Mucosa of stomach (tissue), 1 donor: ENCODE measurements around the gene DGAT2L6.

Experiments
- H3K27me3 ChIP-seq: one replicate; pipeline ENCODE4 v1.7.0; 2013; ENCODE audit warnings: mild to moderate bottlenecking, low read length; ENCODE audit not compliant: control insufficient read depth, insufficient read depth
- H3K36me3 ChIP-seq: one replicate; pipeline ENCODE4 v1.7.0; 2013; ENCODE audit warnings: low read length; ENCODE audit not compliant: control insufficient read depth, insufficient read depth
- H3K4me1 ChIP-seq: one replicate; pipeline ENCODE4 v1.7.0; 2013; ENCODE audit warnings: mild to moderate bottlenecking, low read length; ENCODE audit not compliant: control insufficient read depth, insufficient read depth
- H3K4me3 ChIP-seq: one replicate; pipeline ENCODE4 v1.7.0; 2013; ENCODE audit warnings: low read length
- H3K9ac ChIP-seq: one replicate; pipeline ENCODE4 v1.7.0; 2013; ENCODE audit warnings: mild to moderate bottlenecking, low read length, moderate library complexity
- H3K9me3 ChIP-seq: one replicate; pipeline ENCODE4 v1.7.0; 2013; ENCODE audit warnings: mild to moderate bottlenecking, low read length, moderate library complexity; ENCODE audit not compliant: control insufficient read depth
- donor health status: Pancreatic carcinoma.

DGAT2L6 gene, protein sequence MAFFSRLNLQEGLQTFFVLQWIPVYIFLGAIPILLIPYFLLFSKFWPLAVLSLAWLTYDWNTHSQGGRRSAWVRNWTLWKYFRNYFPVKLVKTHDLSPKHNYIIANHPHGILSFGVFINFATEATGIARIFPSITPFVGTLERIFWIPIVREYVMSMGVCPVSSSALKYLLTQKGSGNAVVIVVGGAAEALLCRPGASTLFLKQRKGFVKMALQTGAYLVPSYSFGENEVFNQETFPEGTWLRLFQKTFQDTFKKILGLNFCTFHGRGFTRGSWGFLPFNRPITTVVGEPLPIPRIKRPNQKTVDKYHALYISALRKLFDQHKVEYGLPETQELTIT

DNA sequence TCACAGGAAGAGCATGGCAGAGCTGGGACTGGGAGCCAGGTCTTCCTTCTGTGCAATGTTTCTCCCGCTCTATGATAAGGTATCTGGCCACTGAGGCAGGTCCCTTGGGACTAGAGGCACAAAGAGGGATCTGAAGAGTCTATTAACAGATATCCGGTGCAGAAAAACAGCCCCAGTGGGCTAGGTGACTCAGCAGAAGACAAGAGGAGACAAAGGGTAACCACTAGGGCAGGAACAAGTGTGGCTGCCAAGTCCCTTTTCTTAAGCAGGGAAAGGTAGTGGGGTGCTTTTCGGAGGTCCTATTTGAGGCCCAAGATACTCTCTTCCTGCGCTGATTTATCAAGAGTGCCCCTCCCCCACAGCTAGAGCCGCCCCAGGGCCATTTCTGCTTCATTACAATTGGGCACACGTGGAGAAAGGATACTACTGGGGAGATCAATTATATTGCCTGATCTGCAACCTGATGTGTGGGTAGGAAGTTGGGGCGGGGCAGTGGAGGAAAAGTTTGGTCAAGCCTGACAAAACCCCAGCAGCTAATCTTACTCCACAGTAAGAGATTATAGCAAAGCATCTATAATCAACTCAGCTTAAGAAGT is at the start of gene DGAT2L6:
Gene DGAT2L6, plus strand, starts transcription at position 546 of the 596 bp plus-strand sequence. CDS start 100 bp downstream, outside the sequence.
- no peak within 1 kb of the TSS for H3K9ac ChIP-seq
- H3K36me3 ChIP-seq, result no peaks in the 10 kb centered on the region
- no peak within 1 kb of the TSS for H3K4me3 ChIP-seq
- H3K4me1 ChIP-seq, result no peaks in the 10 kb centered on the region
- no peaks in the 10 kb centered on the region for H3K9me3 ChIP-seq
- no peaks in the 10 kb centered on the region for H3K27me3 ChIP-seq

DNA sequence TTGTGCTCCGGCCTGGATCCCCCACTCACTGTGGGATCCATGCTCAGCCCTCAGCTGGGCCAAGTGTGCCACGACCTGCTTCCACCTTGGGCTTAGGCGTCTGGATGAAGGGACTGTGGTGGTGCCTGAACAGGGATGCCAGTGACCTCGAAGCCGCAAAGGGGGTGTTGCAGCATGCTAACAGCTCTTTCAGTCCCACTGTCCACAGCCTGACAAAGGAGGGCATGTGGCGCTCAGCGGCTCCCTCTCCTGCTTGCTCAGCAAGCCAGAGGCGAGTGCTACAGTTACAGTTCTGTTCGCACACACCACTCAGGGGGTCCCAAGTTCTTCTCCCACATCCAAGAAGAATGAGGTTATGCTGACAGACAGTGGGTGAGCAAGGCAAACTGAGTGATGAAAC is 49.2 kb upstream of the DGAT2L6 start:
- no peaks in the 10 kb centered on the region for H3K27me3 ChIP-seq
- H3K4me1 ChIP-seq, result no peaks in the 10 kb centered on the region
- no peaks in the 10 kb centered on the region for H3K36me3 ChIP-seq
- H3K9ac ChIP-seq, result no peak overlapping the region
- H3K4me3 ChIP-seq, result no peak overlapping the region
- no peaks in the 10 kb centered on the region for H3K9me3 ChIP-seq

DNA sequence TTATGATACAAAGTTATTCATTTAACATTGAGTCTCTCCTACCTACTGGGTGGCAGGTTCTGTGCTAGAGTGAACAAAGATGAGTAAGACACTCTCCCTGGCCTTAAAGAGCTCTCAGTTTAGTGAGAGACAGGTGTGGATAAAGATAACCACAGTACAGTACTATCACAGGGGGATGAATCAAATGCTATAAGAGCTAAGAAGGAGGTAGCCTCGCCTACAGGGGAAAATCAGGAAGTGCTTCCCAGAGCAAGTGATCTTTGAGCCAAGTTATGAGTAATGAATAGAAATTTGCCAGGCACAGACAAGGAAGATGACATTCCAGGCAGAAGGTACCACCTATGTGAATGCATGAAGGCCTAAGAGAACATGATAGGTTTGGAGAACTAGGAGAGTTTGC is 47.5 kb upstream of the DGAT2L6 start:
- H3K9me3 ChIP-seq, result no peaks in the 10 kb centered on the region
- H3K9ac ChIP-seq, result no peak overlapping the region
- H3K36me3 ChIP-seq, result no peaks in the 10 kb centered on the region
- H3K27me3 ChIP-seq, result no peaks in the 10 kb centered on the region
- H3K4me3 ChIP-seq, result no peak overlapping the region
- peaks cover 2% of the 10 kb centered on the region for H3K4me1 ChIP-seq

DNA sequence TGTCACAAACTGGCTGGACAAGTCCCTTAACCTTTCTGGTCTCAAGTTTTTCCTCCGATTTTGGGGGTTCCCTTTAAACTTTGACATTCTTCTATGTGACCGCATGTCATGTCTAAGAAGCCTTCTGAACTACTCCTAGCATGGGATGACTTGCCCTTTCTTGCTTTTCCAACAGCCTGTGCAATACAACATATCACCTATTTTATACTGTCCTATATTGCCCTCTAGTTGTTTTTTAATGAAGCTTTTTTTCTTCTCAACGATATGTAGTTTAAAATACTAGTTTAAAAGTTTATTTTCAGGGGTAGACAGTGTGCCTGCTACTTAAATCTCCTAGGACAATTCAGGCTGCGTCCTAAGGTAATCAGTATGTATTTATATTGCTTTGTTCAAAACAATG is 45.1 kb upstream of the DGAT2L6 start:
- H3K27me3 ChIP-seq, result no peaks in the 10 kb centered on the region
- no peaks in the 10 kb centered on the region for H3K9me3 ChIP-seq
- H3K4me3 ChIP-seq, result no peak overlapping the region
- H3K4me1 ChIP-seq, result peaks cover 6% of the 10 kb centered on the region
- H3K9ac ChIP-seq, result no peak overlapping the region
- H3K36me3 ChIP-seq, result no peaks in the 10 kb centered on the region

DNA sequence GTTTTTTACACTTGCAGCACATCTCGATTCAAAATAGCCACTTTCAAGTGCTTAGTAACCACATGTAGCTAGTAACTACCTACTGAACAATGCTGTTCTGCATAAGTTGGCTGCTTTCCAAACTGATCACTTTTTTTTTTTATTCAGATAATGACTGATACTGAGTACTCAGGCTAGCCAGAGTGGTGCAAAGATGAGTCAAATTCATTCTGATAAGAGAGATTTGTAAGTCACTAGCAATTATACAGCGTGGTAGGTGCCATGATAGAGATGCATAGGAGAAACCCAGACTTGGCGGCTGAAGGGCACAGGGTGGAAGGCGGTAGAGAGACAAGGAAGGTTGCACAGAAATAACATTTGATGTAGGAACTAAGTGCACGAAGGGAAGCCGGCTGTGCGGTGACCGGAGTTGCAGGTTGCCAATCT is 44.4 kb upstream of the DGAT2L6 start:
- Histone ChIP-seq H3K4me1 (peaks cover 6% of the 10 kb centered on the region), H3K9ac (no peak overlapping the region)

DNA sequence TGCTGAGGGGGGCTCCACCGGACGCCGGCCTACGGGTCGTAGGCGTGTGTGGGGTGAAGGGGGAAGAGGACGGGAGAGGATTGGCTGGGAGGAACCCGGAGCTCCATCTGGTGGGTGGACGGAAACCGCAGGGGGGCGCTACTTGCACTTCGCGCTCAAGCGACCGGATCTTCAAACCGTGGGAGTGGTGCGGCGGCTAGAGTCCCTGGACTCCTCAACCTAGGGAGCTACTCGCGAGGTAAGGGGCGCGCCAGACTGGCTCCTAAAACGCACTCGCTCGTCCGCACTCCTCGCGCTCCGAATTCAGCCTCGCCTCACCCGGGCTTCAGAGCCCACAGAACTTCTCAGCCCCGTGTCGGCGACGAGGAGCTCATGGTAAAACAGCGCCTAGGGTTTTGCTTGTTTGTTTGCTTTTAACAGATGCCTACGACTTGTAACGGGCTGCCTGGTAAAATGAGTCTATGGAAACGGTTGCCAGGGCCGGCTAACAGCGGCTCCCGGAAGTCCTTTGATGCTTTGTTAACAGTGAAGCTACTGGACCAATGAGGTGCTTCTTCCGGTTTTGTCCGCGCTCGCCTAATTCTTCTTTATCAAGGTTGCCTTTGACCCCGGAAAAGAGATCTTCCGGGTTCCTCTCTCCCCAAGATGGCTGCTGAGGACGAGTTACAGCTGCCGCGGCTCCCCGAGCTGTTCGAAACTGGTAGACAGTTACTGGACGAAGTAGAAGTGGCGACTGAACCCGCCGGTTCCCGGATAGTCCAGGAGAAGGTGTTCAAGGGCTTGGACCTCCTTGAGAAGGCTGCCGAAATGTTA is 43.8 kb upstream of the DGAT2L6 start, which contains the start of gene IGBP1:
Gene IGBP1, plus strand, starts transcription at position 145 of the 813 bp plus-strand sequence. Its CDS starts 501 bp downstream, at position 646.
- H3K4me1 ChIP-seq, result peaks cover 6% of the 10 kb centered on the region
- peak within 1 kb of the TSS; percentile 94 for H3K9ac ChIP-seq
- H3K4me3 ChIP-seq, result peak within 1 kb of the TSS; percentile 82
- no peaks in the 10 kb centered on the region for H3K27me3 ChIP-seq
- no peaks in the 10 kb centered on the region for H3K9me3 ChIP-seq
- no peaks in the 10 kb centered on the region for H3K36me3 ChIP-seq

More for the DNA sequence above, 44.4 kb upstream of the DGAT2L6 start:
- Histone ChIP-seq H3K9me3 (no peaks in the 10 kb centered on the region), H3K36me3 (no peaks in the 10 kb centered on the region), H3K27me3 (no peaks in the 10 kb centered on the region), H3K4me3 (peak overlapping the region; percentile 82)

DNA sequence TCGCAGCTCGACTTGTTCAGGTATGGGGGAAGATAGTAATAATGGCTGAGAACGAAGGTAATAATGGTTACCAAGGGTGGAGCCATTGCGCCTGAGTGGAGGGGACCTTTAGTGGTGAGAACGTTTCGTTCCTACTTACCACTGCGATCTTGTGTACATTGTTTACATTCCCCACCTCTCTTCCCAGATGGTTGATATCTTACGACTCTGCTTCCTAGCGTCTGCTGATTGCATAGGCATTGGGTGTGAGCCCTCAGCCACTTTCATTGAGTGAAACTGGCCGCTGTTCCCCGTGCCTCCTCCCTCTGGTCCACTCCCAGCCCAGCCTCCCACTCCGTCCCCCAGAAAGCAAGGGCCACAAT is 43.2 kb upstream of the DGAT2L6 start:
- no peaks in the 10 kb centered on the region for H3K9me3 ChIP-seq
- peak overlapping the region; percentile 82 for H3K4me3 ChIP-seq
- H3K4me1 ChIP-seq, result peaks cover 6% of the 10 kb centered on the region
- H3K36me3 ChIP-seq, result no peaks in the 10 kb centered on the region
- H3K9ac ChIP-seq, result peak overlapping the region; percentile 94
- no peaks in the 10 kb centered on the region for H3K27me3 ChIP-seq

DNA sequence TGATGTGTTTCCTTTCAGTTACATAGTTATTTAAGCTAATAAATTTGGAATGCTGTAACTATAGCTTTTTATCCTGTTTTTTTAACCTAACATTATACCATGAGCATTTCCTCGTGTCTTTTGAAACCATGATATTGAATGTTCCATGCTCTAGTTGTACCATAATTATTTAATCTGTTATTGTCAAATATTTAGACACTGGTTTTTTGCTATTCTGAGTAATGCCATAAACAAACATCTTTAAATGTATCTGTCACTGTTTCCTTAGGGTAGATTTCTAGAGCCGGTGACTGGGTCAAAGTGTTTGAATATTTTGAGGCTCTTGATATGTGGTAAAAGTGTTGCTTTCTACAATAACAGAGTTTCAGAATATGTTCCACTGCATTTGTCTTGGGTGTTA is 38.7 kb upstream of the DGAT2L6 start:
- no peaks in the 10 kb centered on the region for H3K9me3 ChIP-seq
- no peak overlapping the region for H3K4me3 ChIP-seq
- H3K4me1 ChIP-seq, result peaks cover 6% of the 10 kb centered on the region
- no peak overlapping the region for H3K9ac ChIP-seq
- no peaks in the 10 kb centered on the region for H3K36me3 ChIP-seq
- H3K27me3 ChIP-seq, result no peaks in the 10 kb centered on the region

DNA sequence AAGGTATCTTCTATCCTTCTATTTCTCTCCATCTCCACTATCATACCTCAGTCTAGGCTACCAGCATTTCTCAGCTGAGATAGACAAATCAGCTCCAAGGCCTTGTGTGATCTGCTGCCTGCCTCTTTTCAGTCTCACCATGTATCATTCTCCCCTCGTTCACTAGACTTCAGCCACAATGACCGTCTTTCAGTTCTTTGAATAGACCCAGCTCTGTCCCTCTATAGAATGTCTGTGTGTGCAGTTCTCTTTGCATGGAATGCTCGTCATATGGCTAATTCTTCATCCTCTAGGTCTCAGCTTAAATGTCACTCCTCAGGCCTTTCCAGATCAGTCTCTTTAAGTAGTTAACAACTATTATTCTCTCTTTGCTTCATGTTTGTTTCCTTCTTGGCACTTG is 37.5 kb upstream of the DGAT2L6 start:
- no peaks in the 10 kb centered on the region for H3K36me3 ChIP-seq
- no peak overlapping the region for H3K4me3 ChIP-seq
- no peaks in the 10 kb centered on the region for H3K9me3 ChIP-seq
- no peak overlapping the region for H3K9ac ChIP-seq
- H3K27me3 ChIP-seq, result no peaks in the 10 kb centered on the region
- H3K4me1 ChIP-seq, result peaks cover 5% of the 10 kb centered on the region

DNA sequence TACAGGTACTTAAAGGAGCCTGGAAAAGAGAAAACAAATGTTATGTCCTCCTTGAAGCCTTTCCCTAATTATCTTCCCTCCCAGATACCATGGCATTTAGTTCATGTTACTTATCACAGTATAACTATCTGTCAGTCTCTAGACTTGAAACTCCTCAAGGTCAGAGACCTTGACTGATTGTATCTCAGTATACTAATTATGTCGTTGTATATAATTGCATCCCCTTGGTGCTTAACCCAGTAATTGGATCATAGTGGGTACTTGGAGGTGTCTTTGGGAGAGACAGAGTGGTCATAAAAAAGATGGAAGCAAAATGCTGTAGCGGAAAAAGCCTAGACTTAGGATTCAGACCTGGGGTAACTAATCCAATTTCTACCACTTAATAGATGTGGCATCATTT is 35.9 kb upstream of the DGAT2L6 start:
- H3K4me1 ChIP-seq, result no peaks in the 10 kb centered on the region
- H3K9ac ChIP-seq, result no peak overlapping the region
- H3K36me3 ChIP-seq, result no peaks in the 10 kb centered on the region
- no peak overlapping the region for H3K4me3 ChIP-seq
- no peaks in the 10 kb centered on the region for H3K9me3 ChIP-seq
- no peaks in the 10 kb centered on the region for H3K27me3 ChIP-seq

DNA sequence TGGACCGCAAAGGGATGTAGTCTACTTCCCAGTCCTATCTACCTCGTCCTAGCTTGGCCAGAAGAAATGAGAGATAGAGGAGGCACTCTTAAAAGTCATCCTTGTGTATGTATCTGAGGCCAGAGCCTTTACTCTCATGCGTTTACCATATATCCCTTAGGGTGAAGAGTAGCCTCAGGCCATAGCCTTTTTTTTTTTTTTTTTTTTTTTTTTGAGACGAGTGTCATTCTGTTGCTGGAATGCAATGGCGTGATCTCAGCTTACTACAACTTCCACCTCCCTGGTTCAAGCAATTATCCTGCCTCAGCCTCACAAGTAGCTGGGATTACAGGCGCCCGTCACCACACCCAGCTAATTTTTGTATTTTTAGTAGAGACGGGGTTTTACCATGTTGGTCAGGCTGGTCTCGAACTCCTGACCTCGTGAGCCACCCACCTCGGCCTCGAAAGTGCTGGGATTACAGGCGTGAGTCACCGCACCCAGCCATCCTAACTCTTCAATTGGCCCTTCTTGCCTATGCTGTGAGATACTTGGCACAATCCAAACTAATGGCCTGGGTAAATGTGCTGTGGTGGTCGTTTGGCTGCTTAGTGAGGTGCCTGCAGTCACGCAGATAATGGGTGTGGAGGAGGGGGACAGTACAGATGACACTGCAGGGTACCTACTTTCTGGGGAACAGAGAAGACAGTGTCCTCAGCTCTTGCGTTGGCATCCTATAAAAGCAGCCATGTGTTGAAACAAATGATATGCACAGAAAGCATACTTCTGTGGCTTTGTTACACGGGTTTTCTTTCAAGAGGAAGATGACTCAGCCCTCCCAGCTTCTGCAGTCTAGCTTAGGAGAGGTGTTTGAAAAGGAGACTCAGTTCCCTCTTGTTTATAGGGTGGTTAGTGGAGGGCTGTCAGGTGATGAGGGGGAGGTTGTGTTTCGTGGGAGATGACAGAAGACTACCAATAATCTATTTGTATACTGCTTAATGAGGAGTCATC is 10.4 kb upstream of the DGAT2L6 start:
- H3K9me3 ChIP-seq, result no peaks in the 10 kb centered on the region

More for the DNA sequence above, 10.4 kb upstream of the DGAT2L6 start:
- no peak overlapping the region for H3K9ac ChIP-seq
- H3K36me3 ChIP-seq, result no peaks in the 10 kb centered on the region
- H3K4me3 ChIP-seq, result no peak overlapping the region
- H3K27me3 ChIP-seq, result no peaks in the 10 kb centered on the region
- no peaks in the 10 kb centered on the region for H3K4me1 ChIP-seq
